Endothelial cell of umbilical vein (primary cell): ENCODE measurements around the gene MAL. TPM values are rescaled to one million over a fixed set of nuclear protein-coding genes. Genes with fewer than 3 reads are reported as not detected.

Experiments
- BruUV-seq: library from RNA; stranded (reverse); fragments of 400-500 nt; replicated peaks from 2 replicates; lab custom pipeline; 2021; lab: Mats Ljungman, UMichigan
- CTCF ChIA-PET: fragments of 300-600, 350-600 bp; sonication (Branson Sonifier 250); formaldehyde crosslinking; loops from one replicate; lab custom pipeline; 2021; ENCODE audit warnings: antibody characterized with exemption, inconsistent platforms; lab: Charles Lee
- POLR2A ChIA-PET: fragments of 300-600, 350-600 bp; sonication (Branson Sonifier 250); formaldehyde crosslinking; loops from one replicate; lab custom pipeline; 2021; ENCODE audit warnings: antibody characterized with exemption, inconsistent platforms; lab: Charles Lee
- DNase-seq: peaks from one replicate; pipeline ENCODE4 v3.0.0-alpha.2; 2011; ENCODE audit warnings: low read depth, low spot score
- FAIRE-seq: peaks from 2 replicates; lab custom pipeline; 2011; peaks lifted over from hg19 to GRCh38; lab: Jason Lieb, UNC
- H2AFZ ChIP-seq: 2 replicates; pipeline ENCODE4 v1.6.0; 2012; ENCODE audit warnings: low read depth, low read length, control low read depth, inconsistent platforms
- H3K27ac ChIP-seq: 2 replicates; pipeline ENCODE4 v1.5.1; 2011; ENCODE audit warnings: low read depth, mild to moderate bottlenecking, control low read depth, low read length, moderate library complexity; ENCODE audit not compliant: insufficient read depth
- H3K27me3 ChIP-seq, 2 experiments: 2 replicates each; pipeline versions ENCODE4 v1.6.0 to v1.6.1; 2011; ENCODE audit warnings: low read length in 2 of 2, mixed read lengths in 1 of 2; ENCODE audit not compliant: control insufficient read depth in 2 of 2, insufficient read depth in 2 of 2
- H3K36me3 ChIP-seq, 2 experiments: 2 replicates in 1 of 2; 3 replicates in 1 of 2; pipeline ENCODE4 v1.5.1; 2011; ENCODE audit warnings: low read length in 2 of 2, mild to moderate bottlenecking in 1 of 2, moderate library complexity in 1 of 2; ENCODE audit not compliant: control insufficient read depth in 2 of 2, insufficient read depth in 2 of 2; ENCODE audit errors: extremely low read depth in 1 of 2
- H3K4me1 ChIP-seq: 3 replicates; pipeline ENCODE4 v1.5.1; 2011; ENCODE audit warnings: mild to moderate bottlenecking, low read length; ENCODE audit not compliant: control insufficient read depth, insufficient read depth; ENCODE audit errors: extremely low read depth
- H3K4me2 ChIP-seq: 2 replicates; pipeline ENCODE4 v1.6.1; 2011; ENCODE audit warnings: low read length, control low read depth, mixed read lengths; ENCODE audit not compliant: insufficient read depth
- H3K4me3 ChIP-seq, 3 experiments: fragments of 200-600 bp in 1 of 3; sonication (generic), shearing (Covaris generic) in 1 of 3; replicated peaks in 1 of 3; 2 replicates each; pipeline ENCODE4 v1.5.1; 2011 to 2016; ENCODE audit warnings: control low read depth in 3 of 3, low read length in 3 of 3, mild to moderate bottlenecking in 2 of 3, inconsistent platforms in 1 of 3, low read depth in 1 of 3, moderate library complexity in 1 of 3; ENCODE audit not compliant: insufficient read depth in 1 of 3
- H3K79me2 ChIP-seq: 2 replicates; pipeline ENCODE4 v1.6.0; 2012; ENCODE audit warnings: low read length, inconsistent platforms; ENCODE audit not compliant: control insufficient read depth, insufficient read depth
- H3K9ac ChIP-seq: replicated peaks from 2 replicates; pipeline ENCODE3; 2011; ENCODE audit warnings: low read length, control low read depth; ENCODE audit not compliant: insufficient read depth; ENCODE audit errors: extremely low read depth
- H3K9me1 ChIP-seq: replicated peaks from 3 replicates; pipeline ENCODE4 v1.6.0; 2011; ENCODE audit warnings: mild to moderate bottlenecking, low read length; ENCODE audit not compliant: control insufficient read depth, insufficient read depth; ENCODE audit errors: extremely low read depth
- H3K9me3 ChIP-seq: replicated peaks from 2 replicates; pipeline ENCODE4 v1.5.1; 2012; ENCODE audit warnings: low read length, inconsistent platforms; ENCODE audit not compliant: control insufficient read depth, insufficient read depth
- H4K20me1 ChIP-seq: replicated peaks from 2 replicates; pipeline ENCODE3; 2011; ENCODE audit warnings: mild to moderate bottlenecking, low read length; ENCODE audit not compliant: control insufficient read depth, insufficient read depth; ENCODE audit errors: extremely low read depth
- EZH2 ChIP-seq: IDR thresholded peaks from 2 replicates; pipeline ENCODE4 v1.6.1; 2012; ENCODE audit warnings: borderline replicate concordance, low read depth, mild to moderate bottlenecking, moderate library complexity, low read length, inconsistent platforms; ENCODE audit not compliant: severe bottlenecking
- FOS ChIP-seq: IDR thresholded peaks from 2 replicates; pipeline ENCODE4 v1.6.1; 2011; ENCODE audit warnings: mild to moderate bottlenecking, low read length, moderate library complexity, borderline replicate concordance; ENCODE audit not compliant: insufficient read depth
- GATA2 ChIP-seq: IDR thresholded peaks from 2 replicates; pipeline ENCODE4 v1.7.0; 2011; ENCODE audit warnings: low read depth, mild to moderate bottlenecking, moderate library complexity, mixed read lengths, low read length; ENCODE audit not compliant: insufficient read length, insufficient read depth
- MYC ChIP-seq: IDR thresholded peaks from one replicate; pipeline ENCODE4 v1.6.1; 2011; ENCODE audit warnings: mild to moderate bottlenecking, low read depth, low read length
- POLR2A ChIP-seq: IDR thresholded peaks from 2 replicates; pipeline ENCODE4 v1.6.1; 2012; ENCODE audit warnings: low read depth, mild to moderate bottlenecking, control low read depth, low read length
- POLR2AphosphoS5 ChIP-seq: IDR thresholded peaks from 2 replicates; pipeline ENCODE4 v1.6.1; 2012; ENCODE audit warnings: low read depth, mild to moderate bottlenecking, control low read depth, low read length, moderate library complexity; ENCODE audit not compliant: insufficient read depth
- dilution Hi-C: fragments of 300-500 bp; cut with MboI; formaldehyde crosslinking; loops from one replicate; pipeline ENCODE4 v1.15.0; 2019; ENCODE audit warnings: low sequenced_read_pairs; ENCODE audit not compliant: extremely low pct_ligation_motif_present
- intact Hi-C: fragments of 100-400 bp; cut with micrococcal nuclease; formaldehyde crosslinking; loops from one replicate; pipeline ENCODE4 v1.10.0; 2022
- polyA plus RNA-seq, 4 experiments: library from polyadenylated mRNA; depleted of rRNA in 3 of 4; stranded (reverse) in 3 of 4; unstranded in 1 of 4; fragments of >200 nt; gene quantifications; 2 replicates each; pipeline versions ENCODE4 v1.2.1 to v1.2.3, GENCODE V29; 2011 to 2012; ENCODE audit warnings: missing spikeins in 1 of 4
- total RNA-seq: library from RNA; stranded (reverse); gene quantifications from 2 replicates; pipeline ENCODE4 v1.2.3, GENCODE V29; 2021
- TF ChIP-seq, protein P1 (sequence below): IDR thresholded peaks from 2 replicates; pipeline ENCODE4 v1.6.1; 2011; ENCODE audit not compliant: insufficient read depth, insufficient read length
- TF ChIP-seq, protein P2 (sequence below), 2 donors: IDR thresholded peaks; 1 replicate in 1 of 2; 2 replicates in 1 of 2; pipeline ENCODE4 v1.5.1; 2011; ENCODE audit warnings: low read length in 2 of 2, mild to moderate bottlenecking in 2 of 2, moderate library complexity in 2 of 2, control low read depth in 1 of 2, inconsistent platforms in 1 of 2, low read depth in 1 of 2; ENCODE audit not compliant: insufficient read depth in 1 of 2; ENCODE audit errors: extremely low read depth in 1 of 2

MAL gene
- total and polyA plus RNA-seq, 2 donors (not counting 3 experiments of a cell fraction or from before 2014, with no cell fraction given): not detected

DNA sequence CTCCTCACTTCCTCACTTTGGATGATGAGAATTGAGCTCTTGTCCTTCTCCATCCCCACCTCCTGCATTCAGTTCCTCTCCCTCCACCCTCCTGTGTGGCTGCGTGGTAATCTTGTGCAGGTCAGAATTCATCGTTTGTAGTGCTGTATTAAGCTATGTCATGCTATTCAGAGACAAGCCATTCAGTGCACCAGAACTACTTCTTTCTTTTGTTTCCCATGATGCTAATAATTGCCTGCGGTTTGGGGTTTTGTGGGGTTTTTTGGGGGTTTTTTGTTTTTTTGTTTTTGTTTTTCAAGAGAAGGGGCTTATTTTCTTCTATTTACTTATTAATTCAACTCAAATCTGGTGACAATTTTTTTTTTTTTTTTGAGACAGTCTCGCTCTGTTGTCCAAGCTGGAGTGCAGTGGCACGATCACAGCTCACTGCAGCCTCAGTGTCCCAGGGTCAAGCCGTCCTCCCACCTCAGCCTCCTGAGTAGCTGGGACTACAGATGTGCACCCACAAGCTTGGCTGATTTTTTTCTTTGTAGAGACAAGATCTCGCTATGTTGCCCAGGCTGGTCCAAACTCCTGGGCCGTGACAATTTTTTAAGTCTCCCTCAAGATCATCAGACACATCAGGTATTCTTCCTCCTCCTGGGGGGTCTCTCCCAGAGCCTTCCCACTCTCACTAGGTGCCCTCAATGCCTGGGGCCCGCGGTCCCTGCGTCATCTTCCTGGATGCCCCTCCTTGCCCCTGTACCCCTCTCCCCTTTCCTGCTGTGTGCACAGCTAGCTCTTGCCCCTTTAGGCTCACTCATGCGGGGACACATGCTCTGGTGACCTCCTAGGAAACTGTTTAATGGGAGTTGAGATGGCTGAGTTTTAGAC lies 37.8 kb downstream of the MAL start:
- Histone ChIP-seq H4K20me1 (no peaks in the 10 kb centered on the region), H3K27me3 (no peaks in the 10 kb centered on the region), H3K9me1 (no peaks in the 10 kb centered on the region), H3K4me2 (no peak overlapping the region), H3K4me1 (no peaks in the 10 kb centered on the region), H2AFZ (no peak overlapping the region), H3K27ac (no peak overlapping the region), H3K4me3 (no peak overlapping the region), H3K36me3 (no peaks in the 10 kb centered on the region), H3K79me2 (no peaks in the 10 kb centered on the region), H3K9me3 (no peaks in the 10 kb centered on the region), H3K9ac (no peak overlapping the region)
- dilution Hi-C loops (no loop called here), intact Hi-C loops (no loop called here)
- no peak for FAIRE-seq
- TF ChIP-seq, protein P1, sequence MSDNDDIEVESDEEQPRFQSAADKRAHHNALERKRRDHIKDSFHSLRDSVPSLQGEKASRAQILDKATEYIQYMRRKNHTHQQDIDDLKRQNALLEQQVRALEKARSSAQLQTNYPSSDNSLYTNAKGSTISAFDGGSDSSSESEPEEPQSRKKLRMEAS: no peak
- TF ChIP-seq FOS (no peak), GATA2 (no peak), EZH2 (no peak), MYC (no peak), POLR2AphosphoS5 (no peak), POLR2A (no peak)
- TF ChIP-seq, protein P2, sequence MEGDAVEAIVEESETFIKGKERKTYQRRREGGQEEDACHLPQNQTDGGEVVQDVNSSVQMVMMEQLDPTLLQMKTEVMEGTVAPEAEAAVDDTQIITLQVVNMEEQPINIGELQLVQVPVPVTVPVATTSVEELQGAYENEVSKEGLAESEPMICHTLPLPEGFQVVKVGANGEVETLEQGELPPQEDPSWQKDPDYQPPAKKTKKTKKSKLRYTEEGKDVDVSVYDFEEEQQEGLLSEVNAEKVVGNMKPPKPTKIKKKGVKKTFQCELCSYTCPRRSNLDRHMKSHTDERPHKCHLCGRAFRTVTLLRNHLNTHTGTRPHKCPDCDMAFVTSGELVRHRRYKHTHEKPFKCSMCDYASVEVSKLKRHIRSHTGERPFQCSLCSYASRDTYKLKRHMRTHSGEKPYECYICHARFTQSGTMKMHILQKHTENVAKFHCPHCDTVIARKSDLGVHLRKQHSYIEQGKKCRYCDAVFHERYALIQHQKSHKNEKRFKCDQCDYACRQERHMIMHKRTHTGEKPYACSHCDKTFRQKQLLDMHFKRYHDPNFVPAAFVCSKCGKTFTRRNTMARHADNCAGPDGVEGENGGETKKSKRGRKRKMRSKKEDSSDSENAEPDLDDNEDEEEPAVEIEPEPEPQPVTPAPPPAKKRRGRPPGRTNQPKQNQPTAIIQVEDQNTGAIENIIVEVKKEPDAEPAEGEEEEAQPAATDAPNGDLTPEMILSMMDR (IDR thresholded peaks at IDR 0.05; ENCODE audit: extremely low read depth in 1 of 2, insufficient read depth in 1 of 2, low read depth in 1 of 2, low read length in 2 of 2): no peak
- ChIA-PET POLR2A (no interaction called here), CTCF (interaction anchor here (1.1 to 3.6 kb wide), 3 partner anchors 13 to 19 kb away, joined by 3 to 19 read pairs (median 13); no protein-coding TSS in a partner anchor)
- no peak for DNase-seq
- no TSS peak for BruUV-seq
